NCI-H187 treated with DMSO at 0.1 percent for 48 hours (cell line): Measurements from ENCODE around the gene ADPRH.

Source experiments
- DNase-seq: peaks from one replicate; lab custom pipeline; 2025; lab: John Stamatoyannopoulos, UW

ADPRH gene

GRCh38 chr3:119597548-119598288, 18.4 kb downstream of the ADPRH start, which contains the start of gene PLA1A:
TSS of gene PLA1A (plus strand) at chr3:119597885. CDS start at chr3:119597914, 29 bp downstream.
- DNase-seq, result no peak

DNA sequence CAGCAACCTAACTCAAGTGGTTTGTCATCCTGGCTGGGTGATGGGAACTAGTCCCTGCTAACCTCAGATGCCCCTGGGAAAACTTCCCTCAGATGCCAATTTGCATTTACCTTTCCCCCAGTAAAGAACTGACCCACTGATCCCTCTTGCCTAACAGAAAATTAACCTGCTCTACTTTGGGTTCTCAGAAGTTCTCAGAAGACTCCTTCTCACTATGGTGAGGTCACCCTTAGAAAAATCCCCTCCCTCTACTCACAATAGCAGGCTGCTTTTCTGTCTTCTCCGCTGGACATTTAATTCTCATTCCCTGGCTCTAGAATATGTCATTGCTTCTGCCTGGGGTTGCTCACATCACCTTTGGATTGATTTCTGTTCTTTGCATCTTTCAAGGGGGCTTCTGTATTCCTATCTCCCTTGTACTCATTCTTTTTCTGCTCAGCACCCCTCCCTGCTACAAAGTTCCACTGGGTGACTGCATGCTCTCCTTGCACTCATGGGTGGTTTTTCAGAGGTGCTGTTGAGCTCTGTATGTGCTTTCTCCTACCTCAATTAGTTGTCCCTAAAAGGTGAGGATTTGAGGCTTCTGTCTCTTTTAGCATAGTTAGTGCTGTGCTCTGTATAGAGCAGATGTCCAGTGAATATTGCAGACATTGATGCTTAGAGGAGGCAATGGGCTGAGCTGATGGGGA, 19.3 kb downstream of the ADPRH start:
- no peak for DNase-seq

DNA sequence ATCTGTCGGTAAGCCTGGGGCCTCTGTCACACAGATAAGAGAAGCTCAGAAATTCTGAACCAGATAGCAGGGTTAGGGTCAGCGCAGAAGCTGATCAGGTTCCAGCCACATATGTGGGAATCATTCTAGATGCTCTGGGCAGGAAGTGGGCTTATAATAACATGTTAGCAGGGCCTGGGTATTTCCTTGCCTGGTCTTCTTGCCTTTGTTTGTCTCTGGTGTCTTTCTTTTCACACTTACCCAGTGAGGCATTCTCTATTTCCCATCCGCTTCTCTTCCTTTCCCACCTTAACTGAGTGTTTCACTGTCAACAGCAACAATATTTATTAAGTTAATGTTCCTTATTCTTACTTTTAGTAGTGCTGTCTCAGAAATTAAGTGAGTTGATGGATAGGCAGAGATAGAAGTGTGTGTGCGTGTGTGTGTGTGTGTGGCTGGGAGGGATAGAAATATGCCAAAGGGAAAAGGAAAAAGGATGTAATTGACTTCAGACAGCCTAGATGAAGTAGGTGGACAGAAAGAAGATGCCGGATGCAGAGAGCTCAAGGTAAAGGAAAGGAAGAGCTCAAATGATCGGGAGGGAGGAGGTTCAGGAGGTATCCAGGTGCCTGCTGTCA, 20.4 kb downstream of the ADPRH start:
- DNase-seq, result no peak

- DNase-seq, result no peak
Observed at GRCh38 chr3:119600732-119601131, 21.4 kb downstream of the ADPRH start.

DNA sequence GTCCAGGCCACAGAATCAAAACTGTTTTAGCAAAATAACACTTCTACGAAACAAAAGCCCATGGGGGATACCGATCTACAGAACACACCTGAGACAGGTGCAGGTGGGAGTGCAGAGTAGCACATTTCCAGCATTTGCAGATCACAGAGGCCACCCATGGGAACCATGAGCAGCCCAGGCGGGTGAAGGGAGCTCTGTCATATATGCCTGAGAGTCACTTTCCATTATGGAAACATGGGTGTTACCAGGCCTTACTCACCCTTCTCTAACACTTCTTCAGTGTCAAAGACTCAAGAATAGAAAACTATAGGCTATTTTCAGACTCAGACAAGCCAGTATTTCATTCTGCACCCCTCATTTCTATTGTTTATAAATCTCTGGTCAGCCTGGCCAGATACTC, 21.9 kb downstream of the ADPRH start:
- no peak for DNase-seq

DNA sequence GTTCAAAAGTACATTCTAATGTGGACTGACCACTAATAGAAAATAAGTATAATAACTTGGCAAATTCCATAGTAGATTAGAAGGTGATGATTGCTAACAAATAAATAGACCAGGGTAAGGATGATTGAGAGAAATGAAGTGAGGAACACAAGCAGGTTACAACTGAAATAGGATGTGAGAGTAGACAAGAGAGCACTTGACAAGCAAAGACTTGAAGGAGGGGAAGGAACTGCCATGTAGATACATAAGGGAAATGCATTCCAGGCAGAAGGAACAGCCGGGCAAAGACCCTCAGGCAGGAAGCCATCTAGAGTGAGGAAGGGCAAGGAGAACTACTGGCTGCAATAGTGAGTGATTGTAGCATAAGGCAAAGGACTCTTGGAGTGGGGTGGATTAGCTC, 23.4 kb downstream of the ADPRH start:
- DNase-seq, result no peak

DNA sequence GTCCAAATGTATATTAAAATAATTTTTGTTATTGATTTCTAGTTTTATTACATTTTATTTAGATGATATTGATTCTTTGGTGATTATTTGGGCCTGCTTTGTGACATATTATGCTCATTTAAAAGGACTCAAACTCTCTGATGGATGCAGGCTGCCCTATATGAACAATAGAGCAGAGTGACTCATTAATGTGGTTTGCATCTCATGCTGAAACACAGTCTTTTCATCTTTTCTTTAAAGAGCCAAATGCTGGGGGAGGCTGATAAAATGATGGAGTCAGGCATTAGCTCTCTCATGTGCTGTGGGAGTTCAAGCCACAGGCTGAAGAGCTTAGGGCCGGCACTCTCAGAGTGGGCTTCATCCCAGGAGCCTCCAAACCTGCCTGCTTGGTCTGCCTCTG, 25.6 kb downstream of the ADPRH start:
- DNase-seq, result no peak

DNA sequence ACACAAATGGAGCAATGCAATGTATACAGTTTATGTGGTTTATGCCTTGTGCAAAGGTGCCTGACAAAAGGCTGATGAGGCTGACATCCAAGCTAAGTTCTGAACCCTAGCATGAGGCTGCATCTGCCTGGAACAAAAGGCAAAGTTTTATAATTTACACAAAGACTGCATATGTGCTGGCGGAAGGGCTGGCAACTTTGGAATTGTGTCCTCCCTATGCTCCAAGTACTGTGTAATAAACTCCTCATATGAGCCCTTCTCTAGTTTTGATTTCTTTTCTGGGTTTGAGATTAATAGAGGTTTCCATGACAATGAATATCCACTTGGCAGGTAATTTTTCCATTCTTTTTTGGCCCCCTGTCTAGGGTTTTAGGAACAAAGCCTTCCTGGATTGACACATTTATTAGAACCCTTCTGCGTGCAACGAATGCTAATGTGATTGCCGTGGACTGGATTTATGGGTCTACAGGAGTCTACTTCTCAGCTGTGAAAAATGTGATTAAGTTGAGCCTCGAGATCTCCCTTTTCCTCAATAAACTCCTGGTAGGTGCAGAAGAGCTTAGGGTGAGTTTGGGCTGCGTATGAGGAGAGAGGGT, 29.2 kb downstream of the ADPRH start:
- no peak for DNase-seq

DNA sequence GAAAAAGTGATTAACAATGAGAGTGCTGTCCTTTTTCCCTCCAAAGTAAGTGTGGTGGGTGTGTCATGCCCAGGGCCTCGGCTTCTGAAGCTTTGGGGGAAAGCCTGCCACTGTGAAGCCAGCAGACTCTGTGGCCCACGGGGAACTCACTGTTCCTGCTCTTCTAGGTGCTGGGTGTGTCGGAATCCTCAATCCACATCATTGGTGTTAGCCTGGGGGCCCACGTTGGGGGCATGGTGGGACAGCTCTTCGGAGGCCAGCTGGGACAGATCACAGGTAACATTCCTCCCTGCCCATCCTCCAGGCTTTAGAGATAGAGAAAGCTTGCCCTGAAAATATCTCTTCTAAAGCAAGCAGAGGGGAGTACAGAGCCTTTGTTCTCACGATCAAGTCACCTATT, 30.0 kb downstream of the ADPRH start:
- no peak for DNase-seq

- DNase-seq, result no peak
Observed at GRCh38 chr3:119611664-119612063, 32.4 kb downstream of the ADPRH start.

- DNase-seq, result no peak
Observed at GRCh38 chr3:119613201-119613600, 33.9 kb downstream of the ADPRH start.

GRCh38 chr3:119613872-119614271, 34.6 kb downstream of the ADPRH start:
- no peak for DNase-seq

DNA sequence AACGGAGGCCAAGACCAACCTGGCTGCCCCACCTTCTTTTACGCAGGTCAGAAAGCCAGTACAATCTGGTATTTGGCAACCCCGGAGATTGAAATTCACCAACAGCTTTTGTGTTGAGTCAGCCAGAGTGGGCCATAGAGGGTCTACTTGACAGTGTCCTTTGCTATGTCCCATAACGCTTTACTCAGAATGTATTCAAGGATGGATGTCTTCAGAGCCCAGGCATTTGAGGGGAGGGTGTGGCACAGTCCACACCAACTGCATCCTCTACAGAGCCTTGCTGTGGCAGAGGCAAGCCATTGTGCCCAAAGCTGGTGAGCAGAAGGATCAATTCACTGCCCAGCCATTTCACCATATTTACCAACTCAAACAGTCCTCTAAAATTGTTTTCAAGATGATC, 36.8 kb downstream of the ADPRH start:
- no peak for DNase-seq

DNA sequence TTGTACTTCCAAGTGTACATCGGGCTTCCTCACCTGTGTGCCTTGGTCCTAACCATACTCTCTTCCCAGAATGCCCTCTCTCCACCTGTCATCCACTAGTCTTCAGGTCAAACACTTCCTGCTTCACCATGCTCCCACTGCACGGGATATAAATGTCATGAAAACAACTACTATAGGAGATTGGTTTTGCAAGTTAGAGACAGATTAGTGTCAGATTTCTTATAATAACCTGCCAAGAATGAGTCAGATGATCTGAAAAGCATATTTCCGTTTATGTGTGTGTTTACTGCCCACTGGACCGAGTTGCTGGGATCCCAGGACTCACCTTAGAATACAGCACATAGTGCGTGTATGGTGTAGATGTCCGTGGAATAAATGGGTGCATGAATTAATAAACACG, 39.8 kb downstream of the ADPRH start:
- DNase-seq, result no peak

GRCh38 chr3:119620899-119621298, 41.6 kb downstream of the ADPRH start:
- DNase-seq, result no peak

DNA sequence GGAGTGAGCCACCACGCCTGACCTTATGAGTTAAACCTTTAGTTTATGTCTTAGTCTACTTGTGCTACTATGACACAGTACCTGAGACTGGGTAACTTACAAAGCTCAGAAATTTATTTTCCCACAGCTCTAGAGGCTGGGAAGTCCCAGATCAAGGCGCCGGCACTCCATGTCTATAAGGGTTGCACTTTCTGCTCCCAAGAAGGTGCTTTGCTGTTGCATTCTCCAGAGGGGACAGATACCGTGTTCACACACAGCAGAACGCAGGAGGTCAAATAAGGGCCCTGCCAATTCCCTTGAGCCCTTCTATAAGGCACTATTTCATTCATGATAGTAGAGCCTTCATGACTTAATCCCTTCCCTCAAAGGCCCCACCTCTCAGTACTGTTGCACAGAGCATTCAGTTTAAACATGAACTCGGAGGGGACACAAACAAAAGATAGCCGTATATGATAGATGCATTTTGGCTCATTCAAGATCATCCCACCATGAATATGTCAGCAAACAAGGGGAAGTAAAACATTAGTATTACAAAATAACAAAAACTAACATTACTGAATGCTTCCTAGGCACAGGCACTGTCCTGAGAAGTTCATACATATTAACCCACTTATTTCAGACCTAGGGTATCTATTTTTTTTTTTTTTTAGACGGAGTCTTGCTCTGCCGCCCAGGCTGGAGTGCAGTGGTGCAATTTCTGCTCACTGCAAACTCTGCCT, 44.9 kb downstream of the ADPRH start:
- no peak for DNase-seq

- no peak for DNase-seq
Observed at GRCh38 chr3:119625451-119626153, 46.3 kb downstream of the ADPRH start.

- no peak for DNase-seq
Observed at GRCh38 chr3:119626196-119626595, 46.9 kb downstream of the ADPRH start.

- DNase-seq, result no peak
Observed at GRCh38 chr3:119627461-119627860, 48.2 kb downstream of the ADPRH start.

DNA sequence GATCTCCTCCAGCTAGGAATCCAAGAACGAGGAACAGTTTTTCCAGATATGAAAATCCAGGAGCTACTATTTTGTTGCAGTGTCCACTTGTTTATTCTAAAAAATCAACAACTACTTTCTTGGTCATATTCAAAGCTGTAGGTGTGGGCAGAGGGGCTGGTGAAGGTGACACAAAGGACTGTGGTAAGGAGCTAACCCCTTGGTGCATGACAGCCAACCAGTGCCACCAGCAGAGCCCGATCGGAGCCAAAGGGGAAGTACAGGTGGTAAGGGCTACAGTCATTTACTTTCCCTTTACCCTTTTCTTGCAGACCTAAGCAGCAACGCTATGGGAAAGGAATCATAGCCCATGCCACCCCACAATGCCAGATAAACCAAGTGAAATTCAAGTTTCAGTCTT, 49.1 kb downstream of the ADPRH start:
- DNase-seq, result no peak

DNA sequence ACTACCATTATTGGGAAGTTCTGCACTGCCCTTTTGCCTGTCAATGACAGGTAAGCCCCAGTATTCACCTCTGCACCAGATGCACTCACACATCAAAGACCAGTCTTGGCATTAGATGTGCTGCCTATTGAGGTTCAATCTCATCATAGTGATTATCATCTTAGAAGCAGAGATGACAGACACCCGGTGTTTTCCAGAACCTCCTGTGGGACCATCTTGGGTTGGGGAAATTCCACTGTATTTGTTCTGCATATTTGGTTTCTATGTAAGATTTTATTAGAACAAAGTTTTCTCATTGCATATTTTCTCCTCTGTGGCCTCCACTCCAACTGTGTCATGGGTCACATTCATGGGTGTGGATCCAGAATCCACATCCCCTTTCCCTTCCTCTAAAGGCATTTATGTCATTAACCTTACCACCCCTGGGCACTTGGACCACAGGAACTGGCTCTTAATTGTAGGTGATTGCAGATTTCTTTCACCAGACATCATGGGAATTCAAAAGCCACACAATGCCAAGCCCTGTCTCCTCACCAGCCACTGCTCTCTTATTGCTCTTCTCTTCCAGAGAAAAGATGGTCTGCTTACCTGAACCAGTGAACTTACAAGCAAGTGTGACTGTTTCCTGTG, 49.6 kb downstream of the ADPRH start:
- no peak for DNase-seq
